Suprapubic skin (tissue), 4 donors: ENCODE results near the gene PDE3B. TPM values are rescaled to one million over a fixed set of nuclear protein-coding genes. Genes with fewer than 3 reads are reported as not detected.
"Not testable (repeated sequence)": the region's sequence is repeated elsewhere in the genome, so short reads cannot be mapped to it uniquely, and the experiment has no call there.

Experiments
- DNase-seq, 2 donors: peaks; one replicate each; pipeline ENCODE4 v3.0.0-alpha.2; 2019; ENCODE audit warnings: low spot score in 2 of 2
- H3K27ac ChIP-seq: fragments of 200-600 bp; sonication (generic); one replicate; pipeline ENCODE4 v1.5.1; 2019
- H3K27me3 ChIP-seq: fragments of 200-600 bp; sonication (generic); one replicate; pipeline ENCODE4 v1.5.1; 2019
- H3K36me3 ChIP-seq: fragments of 200-600 bp; sonication (generic); one replicate; pipeline ENCODE4 v1.5.1; 2019
- H3K4me1 ChIP-seq: fragments of 200-600 bp; sonication (generic); one replicate; pipeline ENCODE4 v1.5.1; 2019
- H3K4me3 ChIP-seq: fragments of 200-600 bp; sonication (generic); one replicate; pipeline ENCODE4 v1.5.1; 2019; ENCODE audit warnings: mild to moderate bottlenecking
- H3K9me3 ChIP-seq: fragments of 200-600 bp; sonication (generic); one replicate; pipeline ENCODE4 v1.5.1; 2019
- CTCF ChIP-seq, 2 donors: fragments of 200-600 bp in 1 of 2; fragments of 450-650 bp in 1 of 2; sonication (generic) in 1 of 2; IDR thresholded peaks; one replicate each; pipeline ENCODE4 v1.5.1; 2016 to 2019; ENCODE audit warnings: antibody characterized with exemption in 2 of 2, mild to moderate bottlenecking in 1 of 2, moderate library complexity in 1 of 2
- EP300 ChIP-seq: sonication (generic); formaldehyde crosslinking; IDR thresholded peaks from one replicate; pipeline ENCODE4 v1.6.1; 2017; ENCODE audit warnings: antibody characterized with exemption
- POLR2A ChIP-seq, 2 donors: fragments of 450-650 bp; IDR thresholded peaks; one replicate each; pipeline ENCODE4 v1.6.1; 2017; ENCODE audit warnings: antibody characterized with exemption in 2 of 2, mild to moderate bottlenecking in 2 of 2, moderate library complexity in 2 of 2
- POLR2AphosphoS5 ChIP-seq, 3 donors: sonication (generic); formaldehyde crosslinking; IDR thresholded peaks; one replicate each; pipeline ENCODE4 v1.6.1; 2017; ENCODE audit warnings: antibody characterized with exemption in 3 of 3
- WGBS: methylation state at CpG from one replicate; pipeline ENCODE4 v1.1.5; 2018; 5-methylcytosine and 5-hydroxymethylcytosine counted together
- total RNA-seq, 4 donors: library from RNA; depleted of rRNA; stranded (reverse); fragments of >200 nt; gene quantifications; one replicate each; pipeline ENCODE4 v1.1.0, GENCODE V29; 2016

PDE3B gene
- total RNA-seq, 4 donors from 2014 or later: 1.9 to 6.8 (median 2.7) TPM

GRCh38 chr11:14687943-14688627, 44.5 kb downstream of the PDE3B start:
- H3K9me3 ChIP-seq: peaks cover 5% of the 10 kb centered on the region
- H3K4me1 ChIP-seq: no peaks in the 10 kb centered on the region
- H3K36me3 ChIP-seq: no peaks in the 10 kb centered on the region
- 59% methylated on average over 2 of the region's 2 CpGs for WGBS
- H3K27ac ChIP-seq: no peak overlapping the region
- H3K4me3 ChIP-seq: no peak overlapping the region
- TF ChIP-seq CTCF (IDR thresholded peaks at IDR 0.05) (no peak), EP300 (no peak), POLR2AphosphoS5 (IDR thresholded peaks at IDR 0.05) (no peak), POLR2A (IDR thresholded peaks at IDR 0.05) (no peak)
- no peak for DNase-seq
- H3K27me3 ChIP-seq: no peaks in the 10 kb centered on the region

GRCh38 chr11:14695656-14696055, 52.1 kb downstream of the PDE3B start:
- H3K27me3 ChIP-seq, H3K27ac ChIP-seq, H3K36me3 ChIP-seq, DNase-seq, H3K4me3 ChIP-seq, H3K4me1 ChIP-seq, H3K9me3 ChIP-seq: not testable (repeated sequence)
- 81% methylated on average over 2 of the region's 2 CpGs for WGBS

DNA sequence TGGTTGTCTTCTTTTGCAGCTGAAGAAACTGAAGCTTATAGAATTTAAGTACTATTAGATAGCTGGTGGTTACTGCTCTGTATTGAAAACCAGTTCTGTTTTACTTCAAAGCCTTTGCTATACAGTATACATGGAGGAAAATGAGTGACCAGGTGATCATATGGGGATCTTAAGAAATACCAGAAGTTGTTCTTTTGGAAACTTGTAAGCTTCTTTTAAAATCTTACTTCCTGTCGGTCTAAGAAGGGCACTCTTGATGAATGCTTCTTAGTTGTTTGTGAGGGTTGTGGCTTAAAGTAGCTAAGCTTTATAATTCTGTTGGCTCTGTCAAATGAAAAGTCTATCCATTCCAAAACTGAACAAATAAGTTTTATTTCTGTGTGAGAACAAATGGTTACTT, 55.2 kb downstream of the PDE3B start:
- TF ChIP-seq EP300 (no peak), POLR2AphosphoS5 (IDR thresholded peaks at IDR 0.05) (no peak), CTCF (IDR thresholded peaks at IDR 0.05) (no peak), POLR2A (IDR thresholded peaks at IDR 0.05) (no peak)
- H3K4me3 ChIP-seq: no peak overlapping the region
- no peaks in the 10 kb centered on the region for H3K4me1 ChIP-seq
- no peak for DNase-seq
- no peaks in the 10 kb centered on the region for H3K27me3 ChIP-seq
- no peak overlapping the region for H3K27ac ChIP-seq
- WGBS: 77% methylated on average over 1 of the region's 1 CpG
- H3K36me3 ChIP-seq: no peaks in the 10 kb centered on the region
- H3K9me3 ChIP-seq: peaks cover 3% of the 10 kb centered on the region

DNA sequence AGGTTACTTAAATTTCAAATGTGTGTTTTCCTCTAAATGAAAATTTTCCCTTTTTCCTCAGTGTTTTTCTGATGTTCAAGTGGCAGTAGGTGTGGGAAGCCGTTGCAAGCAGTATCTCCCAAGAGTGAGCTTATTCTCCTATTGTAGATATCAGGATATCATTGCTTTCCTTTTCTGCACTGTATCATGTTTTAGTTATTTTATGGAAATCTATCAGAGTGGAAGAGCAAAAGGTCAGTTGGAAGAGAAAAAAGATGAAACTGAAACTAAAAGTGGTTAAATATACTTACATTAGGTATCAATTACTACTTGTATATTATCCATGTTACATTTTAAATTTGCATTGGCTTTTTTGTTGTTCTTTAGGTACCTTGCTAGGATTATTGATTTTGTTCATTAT, 57.0 kb downstream of the PDE3B start:
- H3K36me3 ChIP-seq: no peaks in the 10 kb centered on the region
- WGBS: 71% methylated on average over 1 of the region's 1 CpG
- no peak for DNase-seq
- peaks cover 3% of the 10 kb centered on the region for H3K9me3 ChIP-seq
- TF ChIP-seq EP300: no peak
- no peak for TF ChIP-seq POLR2A (IDR thresholded peaks at IDR 0.05)
- no peak for TF ChIP-seq POLR2AphosphoS5 (IDR thresholded peaks at IDR 0.05)
- TF ChIP-seq CTCF (IDR thresholded peaks at IDR 0.05): no peak
- H3K4me1 ChIP-seq: no peaks in the 10 kb centered on the region
- no peak overlapping the region for H3K4me3 ChIP-seq
- no peaks in the 10 kb centered on the region for H3K27me3 ChIP-seq
- no peak overlapping the region for H3K27ac ChIP-seq

GRCh38 chr11:14702760-14703159, 59.2 kb downstream of the PDE3B start:
- no peak for DNase-seq
- H3K27ac ChIP-seq: no peak overlapping the region

More at GRCh38 chr11:14702760-14703159, 59.2 kb downstream of the PDE3B start:
- WGBS: 96% methylated on average over 1 of the region's 1 CpG
- no peak overlapping the region for H3K4me3 ChIP-seq
- no peaks in the 10 kb centered on the region for H3K27me3 ChIP-seq
- peaks cover 3% of the 10 kb centered on the region for H3K9me3 ChIP-seq
- no peaks in the 10 kb centered on the region for H3K36me3 ChIP-seq
- no peaks in the 10 kb centered on the region for H3K4me1 ChIP-seq
- TF ChIP-seq POLR2A (IDR thresholded peaks at IDR 0.05) (no peak), POLR2AphosphoS5 (IDR thresholded peaks at IDR 0.05) (no peak), EP300 (no peak), CTCF (IDR thresholded peaks at IDR 0.05) (no peak)
